Measurements from ENCODE around the gene VWA1. TPM values are rescaled to one million over a fixed set of nuclear protein-coding genes. Genes with fewer than 3 reads are reported as not detected.

The VWA1 gene
- total RNA-seq, 3 donors from 2014 or later, result 13.0 to 44.8 (median 35.7) TPM

GRCh38 chr1:1489231-1489630 is 53.7 kb downstream of the VWA1 start:
- Histone ChIP-seq H3K27ac (no peak overlapping the region), H3K9me3 (peaks cover 8 to 10% of the 10 kb centered on the region in 2 donors), H3K36me3 (no peaks in the 10 kb centered on the region), H3K4me1 (no peaks in the 10 kb centered on the region), H3K27me3 (no peaks in the 10 kb centered on the region), H3K4me3 (no peak overlapping the region)
- DNase-seq (ENCODE audit: low spot score in 2 of 2), result no peak
- intact Hi-C loops (cut with DNase I; ENCODE audit: low total_unique reads), result loop anchor here (10.0 kb wide), 1 partner anchor 464 kb away; the partner anchor contains the start of gene AGRN
- TF ChIP-seq CTCF (IDR thresholded peaks at IDR 0.05) (no peak), POLR2AphosphoS5 (IDR thresholded peaks at IDR 0.05) (no peak), POLR2A (IDR thresholded peaks at IDR 0.05) (no peak)

GRCh38 chr1:1489861-1490260 is 54.4 kb downstream of the VWA1 start:
- no peaks in the 10 kb centered on the region for H3K4me1 ChIP-seq
- no peaks in the 10 kb centered on the region for H3K27me3 ChIP-seq
- DNase-seq (ENCODE audit: low spot score in 2 of 2), result no peak
- intact Hi-C loops (cut with DNase I; ENCODE audit: low total_unique reads), result loop anchor here (10.0 kb wide), 1 partner anchor 465 kb away; the partner anchor contains the start of gene AGRN
- H3K27ac ChIP-seq, result no peak overlapping the region
- no peaks in the 10 kb centered on the region for H3K36me3 ChIP-seq
- H3K9me3 ChIP-seq, result peaks cover 8 to 10% of the 10 kb centered on the region in 2 donors
- H3K4me3 ChIP-seq, result no peak overlapping the region
- TF ChIP-seq CTCF (IDR thresholded peaks at IDR 0.05), result no peak
- no peak for TF ChIP-seq POLR2A (IDR thresholded peaks at IDR 0.05)
- TF ChIP-seq POLR2AphosphoS5 (IDR thresholded peaks at IDR 0.05), result no peak

- intact Hi-C loops (cut with DNase I; ENCODE audit: low total_unique reads), result no loop called here
- H3K27me3 ChIP-seq, result no peaks in the 10 kb centered on the region
- H3K36me3 ChIP-seq, result no peaks in the 10 kb centered on the region
- TF ChIP-seq CTCF (IDR thresholded peaks at IDR 0.05), result no peak
- TF ChIP-seq POLR2A (IDR thresholded peaks at IDR 0.05), result no peak
- no peak for TF ChIP-seq POLR2AphosphoS5 (IDR thresholded peaks at IDR 0.05)
- H3K4me3 ChIP-seq, result no peak overlapping the region
- DNase-seq (ENCODE audit: low spot score in 2 of 2), result no peak
- peaks cover 8 to 10% of the 10 kb centered on the region in 2 donors for H3K9me3 ChIP-seq
- H3K4me1 ChIP-seq, result no peaks in the 10 kb centered on the region
- no peak overlapping the region for H3K27ac ChIP-seq
Measured at GRCh38 chr1:1490633-1491230, 55.2 kb downstream of the VWA1 start.

- no peak for DNase-seq (ENCODE audit: low spot score in 2 of 2)
- no peaks in the 10 kb centered on the region for H3K36me3 ChIP-seq
- H3K9me3 ChIP-seq, result peaks cover 8 to 10% of the 10 kb centered on the region in 2 donors
- no peak overlapping the region for H3K4me3 ChIP-seq
- TF ChIP-seq POLR2A (IDR thresholded peaks at IDR 0.05), result no peak
- no peak overlapping the region for H3K27ac ChIP-seq
- no peaks in the 10 kb centered on the region for H3K4me1 ChIP-seq
- intact Hi-C loops (cut with DNase I; ENCODE audit: low total_unique reads), result no loop called here
- no peaks in the 10 kb centered on the region for H3K27me3 ChIP-seq
Measured at GRCh38 chr1:1491601-1492000, 56.1 kb downstream of the VWA1 start.

Other genes with a start within 250 kb of the VWA1 start
- gene TNFRSF18, start 229.1 kb upstream of the VWA1 start, total RNA-seq, result 1 to 10 TPM in 2 of 3 donors, not detected in 1; 1.9 to 5.9 TPM
- 1 to 10 TPM in 2 of 3 donors, under 1 TPM in 1; 0.64 to 2.3 (median 1.6) TPM for gene TNFRSF4, start 221.5 kb upstream of the VWA1 start, total RNA-seq
- gene SDF4, start 203.7 kb upstream of the VWA1 start, total RNA-seq, result 100 to 1,000 TPM in 1 of 3 donors, 10 to 100 TPM in 2; 58.0 to 111 (median 79.3) TPM
- 10 to 100 TPM; 14.4 to 16.0 (median 14.4) TPM for gene B3GALT6, start 203.5 kb upstream of the VWA1 start, total RNA-seq
- gene C1QTNF12, start 189.0 kb upstream of the VWA1 start, total RNA-seq, result 1 to 10 TPM in 1 of 3 donors, not detected in 2; 2.0 TPM
- 10 to 100 TPM; 37.0 to 39.8 (median 37.4) TPM for gene UBE2J2, start 161.8 kb upstream of the VWA1 start, total RNA-seq
- gene SCNN1D, start 155.3 kb upstream of the VWA1 start, total RNA-seq, result 1 to 10 TPM in 2 of 3 donors, under 1 TPM in 1; 0.96 to 5.2 (median 4.7) TPM
- 10 to 100 TPM; 19.7 to 33.4 (median 26.9) TPM for gene ACAP3, start 127.8 kb upstream of the VWA1 start, total RNA-seq
- 10 to 100 TPM; 16.0 to 27.5 (median 22.0) TPM for gene PUSL1, start 127.1 kb upstream of the VWA1 start, total RNA-seq
- gene INTS11, start 111.0 kb upstream of the VWA1 start, total RNA-seq, result 100 to 1,000 TPM in 2 of 3 donors, 10 to 100 TPM in 1; 68.6 to 125 (median 119) TPM
- 10 to 100 TPM in 2 of 3 donors, 1 to 10 TPM in 1; 9.0 to 16.4 (median 13.4) TPM for gene CPTP, start 110.9 kb upstream of the VWA1 start, total RNA-seq
- gene TAS1R3, start 104.4 kb upstream of the VWA1 start, total RNA-seq, result under 1 TPM in 2 of 3 donors, not detected in 1; 0.16 to 0.33 TPM
- 10 to 100 TPM; 55.2 to 70.1 (median 55.2) TPM for gene DVL1, start 86.3 kb upstream of the VWA1 start, total RNA-seq
- 100 to 1,000 TPM in 1 of 3 donors, 10 to 100 TPM in 2; 93.4 to 308 (median 99.8) TPM for gene MXRA8, start 77.1 kb upstream of the VWA1 start, total RNA-seq
- 100 to 1,000 TPM in 1 of 3 donors, 10 to 100 TPM in 2; 91.3 to 116 (median 99.6) TPM for gene AURKAIP1, start 60.5 kb upstream of the VWA1 start, total RNA-seq
- 100 to 1,000 TPM; 170 to 325 (median 285) TPM for gene CCNL2, start 36.4 kb upstream of the VWA1 start, total RNA-seq
- 100 to 1,000 TPM; 127 to 149 (median 147) TPM for gene MRPL20, start 28.4 kb upstream of the VWA1 start, total RNA-seq
- gene ANKRD65, start 14.4 kb upstream of the VWA1 start, total RNA-seq, result 10 to 100 TPM; 10.2 to 16.0 (median 12.2) TPM
- 1 to 10 TPM; 1.9 to 8.5 (median 4.3) TPM for gene ATAD3C, start 14.0 kb downstream of the VWA1 start, total RNA-seq
- gene ATAD3B, start 36.1 kb downstream of the VWA1 start, total RNA-seq, result 10 to 100 TPM in 2 of 3 donors, 1 to 10 TPM in 1; 9.9 to 22.9 (median 22.4) TPM
- 10 to 100 TPM; 14.9 to 22.3 (median 15.5) TPM for gene ATAD3A, start 76.5 kb downstream of the VWA1 start, total RNA-seq
- 1 to 10 TPM; 3.5 to 8.8 (median 3.8) TPM for gene TMEM240, start 104.9 kb downstream of the VWA1 start, total RNA-seq
- gene SSU72, start 139.2 kb downstream of the VWA1 start, total RNA-seq, result 100 to 1,000 TPM; 100 to 125 (median 114) TPM
- gene FNDC10, start 164.4 kb downstream of the VWA1 start, total RNA-seq, result 1 to 10 TPM in 1 of 3 donors, under 1 TPM in 2; 0.48 to 2.9 (median 0.98) TPM
- 10 to 100 TPM; 32.0 to 69.5 (median 48.9) TPM for gene MIB2, start 179.8 kb downstream of the VWA1 start, total RNA-seq
- 10 to 100 TPM in 1 of 3 donors, 1 to 10 TPM in 2; 2.7 to 15.5 (median 7.5) TPM for gene MMP23B, start 196.5 kb downstream of the VWA1 start, total RNA-seq
- 10 to 100 TPM; 17.4 to 30.3 (median 26.2) TPM for gene CDK11B, start 223.3 kb downstream of the VWA1 start, total RNA-seq

Data from breast epithelium (tissue), 4 donors.